Measurements from ENCODE around the gene AEBP2.
"Not testable (repeated sequence)": the region's sequence is repeated elsewhere in the genome, so short reads cannot be mapped to it uniquely, and the experiment has no call there.

AEBP2 gene

GRCh38 chr12:19510461-19510860 lies 71.2 kb downstream of the AEBP2 start:
- DNase-seq: no peak

- no peak for DNase-seq
Measured at GRCh38 chr12:19515179-19515578, 75.9 kb downstream of the AEBP2 start.

GRCh38 chr12:19517583-19517982 lies 78.3 kb downstream of the AEBP2 start:
- no peak for DNase-seq

DNA sequence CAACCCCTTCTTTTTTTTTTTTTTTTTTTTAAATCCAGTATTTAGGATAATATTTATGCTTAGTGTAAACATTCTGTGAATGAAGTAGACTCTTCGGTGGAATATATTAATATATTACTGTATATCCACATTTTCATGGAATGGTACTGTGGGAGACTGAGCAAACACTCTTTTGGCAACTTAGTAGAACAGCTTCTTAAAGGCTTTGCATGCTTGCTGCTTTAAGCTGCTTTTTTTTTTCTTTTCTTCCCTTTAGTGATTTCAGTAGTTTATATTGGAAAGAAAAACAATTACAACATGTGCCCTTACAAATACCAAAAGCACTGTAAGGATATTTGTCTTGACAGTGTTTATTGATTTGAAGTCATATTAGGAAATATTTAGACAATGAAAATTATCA lies 78.9 kb downstream of the AEBP2 start:
- DNase-seq: no peak

DNA sequence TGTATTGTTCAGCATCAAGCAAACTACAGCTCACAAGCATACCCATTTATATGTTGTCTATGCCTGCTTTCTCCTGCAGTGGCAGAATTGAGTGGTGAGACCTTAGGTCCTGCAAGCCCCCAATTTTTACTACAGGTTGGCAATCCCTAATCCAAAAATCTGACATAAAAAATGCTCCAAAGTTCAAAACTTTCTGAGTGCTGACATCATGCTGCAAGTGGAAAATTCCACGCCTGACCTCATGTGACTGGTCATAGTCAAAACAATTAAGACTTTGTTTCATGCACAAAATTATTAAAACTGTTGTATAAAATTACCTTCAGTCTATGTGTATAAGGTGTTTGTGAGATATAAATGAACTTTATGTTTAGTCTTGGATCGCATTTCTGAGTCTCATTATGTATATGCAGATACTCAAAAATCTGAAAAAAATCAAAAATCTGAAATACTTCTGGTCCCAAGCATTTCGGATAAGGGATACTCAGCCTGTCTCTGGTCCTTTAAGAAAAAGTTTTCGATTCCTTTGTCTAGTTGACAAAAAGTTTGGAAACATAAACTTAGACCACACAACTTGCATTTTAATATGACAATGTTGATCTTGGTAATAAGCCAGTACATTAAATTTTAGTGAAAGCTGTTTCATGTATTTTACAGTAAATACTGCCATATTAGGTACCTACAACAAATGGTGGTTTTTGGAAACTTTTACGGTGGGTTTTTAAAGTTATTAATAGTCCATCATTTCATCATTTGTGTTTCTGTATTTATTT lies 81.5 kb downstream of the AEBP2 start:
- DNase-seq: no peak

DNA sequence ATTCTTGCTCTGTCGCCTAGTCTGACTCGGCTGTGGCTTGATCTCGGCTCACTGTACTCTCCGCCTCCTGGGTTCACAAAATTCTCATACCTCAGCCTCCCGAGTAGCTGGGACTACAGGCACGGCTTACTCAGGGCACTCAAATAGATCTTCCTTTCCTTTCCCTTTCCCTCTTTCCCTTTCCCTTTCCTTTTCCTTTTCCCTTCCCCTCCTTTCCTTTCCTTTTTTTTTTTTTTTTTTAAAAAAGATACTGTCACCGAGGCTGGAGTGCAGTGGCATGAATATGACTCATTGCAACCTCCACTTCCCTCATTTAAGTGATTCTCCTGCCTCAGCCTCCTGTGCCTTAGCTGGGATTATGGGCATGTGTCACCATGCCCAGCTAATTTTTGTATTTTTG lies 86.0 kb downstream of the AEBP2 start:
- peak in 2 of 4 experiments; percentile 4 to 9 for DNase-seq

- no peak for DNase-seq
Measured at GRCh38 chr12:19527866-19528265, 88.6 kb downstream of the AEBP2 start.

GRCh38 chr12:19528750-19529149 lies 89.5 kb downstream of the AEBP2 start:
- no peak for DNase-seq

DNA sequence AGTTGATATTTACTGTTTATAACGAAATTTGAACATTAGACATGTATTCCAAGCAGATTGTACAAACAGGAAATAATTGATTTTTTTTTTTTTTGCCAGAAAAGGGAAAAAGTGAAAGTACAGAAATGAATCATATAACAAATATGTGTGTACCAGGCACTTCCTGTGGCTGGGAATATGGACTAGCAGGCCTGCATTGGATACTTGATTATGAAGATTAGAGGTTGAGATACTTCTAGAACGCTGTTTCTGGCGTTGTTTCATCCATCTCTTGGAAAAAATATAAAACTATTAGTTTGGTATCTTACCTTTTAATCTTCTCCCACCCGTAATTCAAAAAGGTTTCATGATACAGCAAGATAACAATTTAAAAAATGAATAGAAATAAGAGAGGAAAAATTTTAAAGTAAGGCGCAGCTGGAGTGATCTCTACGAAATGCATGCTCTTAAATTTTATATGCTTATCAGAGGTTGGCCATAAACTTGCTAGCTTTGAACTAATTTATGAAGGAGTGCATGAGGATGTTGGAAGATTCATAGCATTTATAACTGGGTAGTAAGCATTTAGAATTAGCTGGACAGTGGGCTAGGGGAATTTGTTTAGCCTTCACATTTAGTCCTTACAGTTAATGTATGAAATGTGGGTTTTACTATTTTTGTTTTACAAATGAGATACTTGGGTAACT lies 90.8 kb downstream of the AEBP2 start:
- no peak for DNase-seq

DNA sequence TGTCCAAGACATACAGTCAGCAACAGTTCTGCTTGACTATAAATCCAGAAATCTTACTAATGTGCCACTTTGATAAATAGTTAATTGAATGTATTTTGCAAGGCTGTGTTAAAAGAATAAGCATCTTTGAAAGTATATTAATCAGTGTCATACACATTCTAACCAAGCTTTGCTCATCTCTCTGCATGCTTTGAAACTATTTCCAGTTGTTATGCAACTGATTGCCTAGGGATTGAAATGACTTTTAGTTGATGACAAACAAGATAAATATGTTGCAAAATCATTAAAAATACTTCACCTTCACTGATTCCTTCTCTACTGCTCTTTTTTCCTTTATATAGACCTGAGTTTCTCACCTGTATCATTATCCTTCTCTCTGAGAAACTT lies 91.3 kb downstream of the AEBP2 start:
- DNase-seq: no peak

- DNase-seq: no peak
Measured at GRCh38 chr12:19533567-19533966, 94.3 kb downstream of the AEBP2 start.

DNA sequence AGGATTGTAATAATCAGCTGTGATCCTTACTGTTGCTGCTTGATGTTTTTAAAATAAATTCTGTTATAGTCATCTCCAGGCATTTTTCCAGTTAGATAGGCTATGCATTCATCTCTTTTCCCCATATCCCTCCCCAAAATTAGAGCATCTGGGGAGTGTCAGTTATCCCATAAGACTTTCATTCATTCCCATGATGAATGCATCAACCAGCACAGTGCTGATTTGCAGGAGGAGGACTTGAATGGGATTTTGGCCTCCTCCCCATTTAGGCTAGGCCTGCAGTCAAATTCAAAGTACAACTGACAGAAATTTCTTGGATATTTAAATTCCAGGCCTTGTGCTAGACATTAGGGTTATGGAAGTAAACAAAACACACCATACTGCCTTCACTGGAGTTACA lies 99.8 kb downstream of the AEBP2 start:
- DNase-seq: no peak

GRCh38 chr12:19539836-19540235 lies 100.5 kb downstream of the AEBP2 start:
- no peak for DNase-seq

GRCh38 chr12:19542606-19543005 lies 103.3 kb downstream of the AEBP2 start:
- no peak for DNase-seq

GRCh38 chr12:19544353-19544752 lies 105.1 kb downstream of the AEBP2 start:
- DNase-seq: no peak

DNA sequence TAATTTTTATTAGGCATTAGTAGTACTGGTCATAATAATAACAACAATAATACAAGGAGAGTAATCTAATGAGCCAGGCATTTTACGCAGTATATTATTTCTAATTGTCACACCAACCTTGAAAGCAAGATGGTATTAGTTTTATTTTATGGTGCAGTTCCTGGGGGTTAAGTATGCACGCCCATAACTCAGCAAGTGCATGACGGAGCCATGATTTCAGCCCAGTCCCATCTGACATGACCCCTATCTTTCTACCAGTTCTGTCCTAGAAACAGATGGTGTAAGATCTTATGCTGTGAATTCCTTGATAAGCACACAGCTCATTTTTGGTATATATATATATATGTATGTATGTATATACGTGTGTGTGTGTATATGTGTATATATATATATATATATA lies 106.0 kb downstream of the AEBP2 start:
- no peak for DNase-seq

DNA sequence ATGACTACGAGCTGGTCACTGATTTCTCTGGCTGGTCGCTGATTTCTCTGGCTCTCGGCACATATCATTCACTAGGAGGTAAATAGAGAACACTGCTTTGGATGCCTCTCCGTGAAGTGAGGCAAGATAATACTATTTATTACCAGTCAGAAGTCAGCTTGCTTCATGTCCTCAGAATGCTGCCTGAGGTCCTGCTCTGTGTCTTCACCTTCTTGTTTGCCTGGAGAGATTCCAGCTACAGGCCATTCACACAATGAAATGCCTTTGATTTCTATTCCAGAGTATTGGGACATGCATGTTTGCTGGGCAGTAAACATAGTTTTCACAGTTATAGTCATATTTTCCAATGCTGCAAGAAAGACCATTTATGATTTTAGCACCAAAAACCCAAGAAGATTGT lies 106.7 kb downstream of the AEBP2 start:
- DNase-seq: no peak

DNA sequence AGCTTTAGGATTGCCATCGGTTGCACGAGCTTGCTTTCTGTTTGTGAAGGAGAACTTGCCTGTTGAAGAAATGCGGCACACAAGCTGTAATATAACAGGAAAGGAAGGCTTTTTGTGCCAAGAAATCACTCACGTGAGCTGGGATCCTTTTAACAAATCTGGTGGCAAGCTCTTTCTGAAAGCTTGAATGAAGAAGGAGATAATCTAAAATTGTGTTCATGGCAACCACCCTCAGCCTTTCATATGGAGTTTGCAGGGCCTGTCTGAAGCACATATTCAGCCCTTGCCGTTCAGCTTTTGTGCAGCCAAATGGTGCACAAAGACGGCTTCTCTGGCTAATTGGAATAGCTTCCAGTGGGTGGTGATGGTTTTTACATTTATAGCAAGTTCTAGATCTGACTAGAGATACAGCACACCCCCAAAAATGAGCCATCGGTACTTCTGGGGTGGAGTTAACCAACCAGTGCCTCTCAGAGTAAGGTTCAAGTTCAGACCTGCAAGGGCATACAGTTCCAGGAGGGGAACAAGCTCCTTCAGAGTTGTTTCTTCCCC lies 107.4 kb downstream of the AEBP2 start:
- peak in 1 of 4 experiments; percentile 4 for DNase-seq

- no peak for DNase-seq
Measured at GRCh38 chr12:19547271-19547671, 108.0 kb downstream of the AEBP2 start.

- DNase-seq: no peak
Measured at GRCh38 chr12:19548834-19549233, 109.5 kb downstream of the AEBP2 start.

DNA sequence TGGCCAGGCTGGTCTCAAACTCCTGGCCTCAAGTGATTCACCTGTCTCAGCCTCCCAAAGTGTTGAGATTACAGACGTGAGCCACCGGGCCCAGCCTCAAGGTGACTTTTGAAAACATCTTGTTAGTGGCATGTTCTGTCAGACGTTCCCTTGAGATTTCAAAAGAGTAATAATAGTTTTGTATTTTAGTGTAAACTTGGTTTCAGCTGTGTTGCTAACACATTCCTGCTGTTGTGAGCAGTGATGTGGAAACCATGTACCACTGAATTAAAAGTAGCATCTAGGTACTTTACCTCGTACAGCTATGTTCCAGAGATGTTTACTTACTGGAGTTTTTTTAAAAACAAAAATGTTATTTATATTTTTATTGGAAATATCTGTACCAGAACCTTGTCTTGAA lies 111.3 kb downstream of the AEBP2 start:
- no peak for DNase-seq

GRCh38 chr12:19552441-19553097 lies 113.3 kb downstream of the AEBP2 start:
- not testable (repeated sequence) for DNase-seq

GRCh38 chr12:19553175-19553574 lies 113.9 kb downstream of the AEBP2 start:
- no peak for DNase-seq

All from suppressor macrophage (primary cell).